ENCODE results near the gene CCDC69.

- TF ChIP-seq POLR2A (IDR thresholded peaks at IDR 0.05; ENCODE audit: low read length) (no peak), GATA1 (IDR thresholded peaks at IDR 0.05; ENCODE audit: low read depth, low read length) (no peak)
Measured at GRCh38 chr5:151139646-151140045, 84.2 kb downstream of the CCDC69 start.

Data from erythroblast (primary cell).